ENCODE results near the gene NBAS.

NBAS gene

GRCh38 chr2:15224641-15225040, 336.5 kb downstream of the NBAS start:
- Histone ChIP-seq H3K27me3 (no peaks in the 10 kb centered on the region), H3K36me3 (peaks cover 10 to 28% (median 13%) of the 10 kb centered on the region in 3 donors), H3K27ac (no peak overlapping the region), H3K4me1 (no peaks in the 10 kb centered on the region), H3K9me3 (no peaks in the 10 kb centered on the region), H3K4me3 (no peak overlapping the region)
- TF ChIP-seq CTCF (IDR thresholded peaks at IDR 0.05) = no peak
- DNase-seq = no peak
- intact Hi-C loops (cut with DNase I; ENCODE audit: low total_unique reads) = no loop called here

- Histone ChIP-seq H3K4me1 (no peaks in the 10 kb centered on the region), H3K4me3 (no peak overlapping the region), H3K36me3 (peaks cover 8 to 30% (median 13%) of the 10 kb centered on the region in 3 donors), H3K27me3 (no peaks in the 10 kb centered on the region), H3K9me3 (no peaks in the 10 kb centered on the region), H3K27ac (no peak overlapping the region)
- no peak for DNase-seq
- intact Hi-C loops (cut with DNase I; ENCODE audit: low total_unique reads) = no loop called here
- no peak for TF ChIP-seq CTCF (IDR thresholded peaks at IDR 0.05)
Measured at GRCh38 chr2:15223887-15224286, 337.2 kb downstream of the NBAS start.

GRCh38 chr2:15222856-15223255, 338.3 kb downstream of the NBAS start:
- intact Hi-C loops (cut with DNase I; ENCODE audit: low total_unique reads) = no loop called here
- no peak for DNase-seq
- Histone ChIP-seq H3K27ac (no peak overlapping the region), H3K36me3 (peaks cover 9 to 34% (median 12%) of the 10 kb centered on the region in 3 donors), H3K27me3 (no peaks in the 10 kb centered on the region), H3K4me3 (no peak overlapping the region), H3K4me1 (no peaks in the 10 kb centered on the region), H3K9me3 (no peaks in the 10 kb centered on the region)
- no peak for TF ChIP-seq CTCF (IDR thresholded peaks at IDR 0.05)

- intact Hi-C loops (cut with DNase I; ENCODE audit: low total_unique reads) = no loop called here
- H3K4me3 ChIP-seq = no peak overlapping the region
- H3K36me3 ChIP-seq = peaks cover 16 to 36% (median 20%) of the 10 kb centered on the region in 3 donors
- no peaks in the 10 kb centered on the region for H3K4me1 ChIP-seq
- no peaks in the 10 kb centered on the region for H3K9me3 ChIP-seq
- DNase-seq = no peak
- no peak overlapping the region for H3K27ac ChIP-seq
- H3K27me3 ChIP-seq = no peaks in the 10 kb centered on the region
- no peak for TF ChIP-seq CTCF (IDR thresholded peaks at IDR 0.05)
Measured at GRCh38 chr2:15220603-15221002, 340.5 kb downstream of the NBAS start.

- no peaks in the 10 kb centered on the region for H3K9me3 ChIP-seq
- intact Hi-C loops (cut with DNase I; ENCODE audit: low total_unique reads) = no loop called here
- no peaks in the 10 kb centered on the region for H3K4me1 ChIP-seq
- H3K4me3 ChIP-seq = no peak overlapping the region
- no peak for TF ChIP-seq CTCF (IDR thresholded peaks at IDR 0.05)
- no peak overlapping the region for H3K27ac ChIP-seq
- H3K36me3 ChIP-seq = peaks cover 16 to 23% (median 22%) of the 10 kb centered on the region in 3 donors
- no peak for DNase-seq
- H3K27me3 ChIP-seq = no peaks in the 10 kb centered on the region
Measured at GRCh38 chr2:15218423-15219086, 342.6 kb downstream of the NBAS start.

All from tibial artery (tissue), 4 donors.